Memory B cell (primary cell): ENCODE data around the gene PARN.
A peak's percentile ranks its signal among the peaks of the same experiment; 100 is the strongest.

Experiments used
- ATAC-seq: fragments of 150-1000 bp; cut with Tn5 transposase; 2 replicates; pipeline ENCODE4 v1.10.0; 2021; ENCODE audit warnings: low read depth, mild to moderate bottlenecking, moderate library complexity
- DNase-seq, 2 donors: peaks; one replicate each; pipeline ENCODE4 v3.0.0; 2022; ENCODE audit warnings: low spot score in 2 of 2
- H3K27ac Mint-ChIP-seq: one replicate; pipeline ENCODE4 v1.8.0; 2022; ENCODE audit warnings: mild to moderate bottlenecking, moderate library complexity, mixed read lengths
- H3K27me3 Mint-ChIP-seq: one replicate; pipeline ENCODE4 v1.8.0; 2022; ENCODE audit warnings: mixed read lengths
- H3K36me3 Mint-ChIP-seq: one replicate; pipeline ENCODE4 v1.8.0; 2022; ENCODE audit warnings: mild to moderate bottlenecking, mixed read lengths
- H3K4me1 Mint-ChIP-seq: one replicate; pipeline ENCODE4 v1.8.0; 2022; ENCODE audit warnings: mixed read lengths
- H3K4me3 Mint-ChIP-seq: one replicate; pipeline ENCODE4 v1.8.0; 2022; ENCODE audit warnings: mild to moderate bottlenecking, moderate library complexity, mixed read lengths
- H3K9me3 Mint-ChIP-seq: one replicate; pipeline ENCODE4 v1.8.0; 2022; ENCODE audit warnings: mixed read lengths

The PARN gene

DNA sequence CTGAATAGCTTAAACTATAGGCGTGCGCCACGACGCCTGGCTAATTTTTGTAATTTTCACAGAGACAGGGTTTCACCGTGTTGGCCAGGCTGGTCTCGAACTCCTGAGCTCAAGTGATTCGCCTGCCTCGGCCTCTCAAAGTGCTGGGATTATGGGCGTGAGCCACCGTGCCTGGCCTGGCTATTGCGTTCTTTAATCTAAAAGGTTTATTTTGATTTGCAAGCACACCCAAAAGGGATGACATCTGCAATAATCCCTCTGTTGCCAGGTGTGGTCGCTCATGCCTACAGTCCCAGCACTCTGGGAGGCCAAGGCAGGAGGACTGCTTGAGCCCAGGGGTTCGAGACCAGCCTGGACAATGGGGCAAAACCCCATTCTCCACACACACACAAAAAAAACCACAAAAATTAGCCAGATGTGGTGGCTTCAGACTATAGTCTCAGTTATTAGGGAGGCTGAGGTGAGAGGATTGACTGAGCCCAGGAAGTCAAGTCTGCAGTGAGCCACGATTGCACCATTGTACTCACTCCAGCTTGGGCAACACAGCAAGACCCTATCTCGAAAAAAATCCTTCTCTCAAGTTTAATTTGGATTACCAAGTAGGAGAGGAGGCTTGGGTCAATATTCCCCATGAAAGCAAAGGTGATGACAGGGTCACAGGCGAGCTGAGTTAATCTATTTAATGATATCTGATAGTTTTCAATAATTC lies 144.1 kb downstream of the PARN start:
- peaks cover 2% of the 10 kb centered on the region for H3K4me1 Mint-ChIP-seq
- no peaks in the 10 kb centered on the region for H3K9me3 Mint-ChIP-seq
- H3K4me3 Mint-ChIP-seq = no peak overlapping the region
- ATAC-seq (no peak), DNase-seq (no peak)
- peaks cover 24% of the 10 kb centered on the region for H3K36me3 Mint-ChIP-seq
- H3K27ac Mint-ChIP-seq = no peak overlapping the region
- no peaks in the 10 kb centered on the region for H3K27me3 Mint-ChIP-seq

- H3K36me3 Mint-ChIP-seq = peaks cover 30% of the 10 kb centered on the region
- DNase-seq = no peak
- H3K4me3 Mint-ChIP-seq = no peak overlapping the region
- no peaks in the 10 kb centered on the region for H3K27me3 Mint-ChIP-seq
- no peak overlapping the region for H3K27ac Mint-ChIP-seq
- H3K9me3 Mint-ChIP-seq = peaks cover 2% of the 10 kb centered on the region
- no peak for ATAC-seq
- H3K4me1 Mint-ChIP-seq = peaks cover 2% of the 10 kb centered on the region
Observed at GRCh38 chr16:14485121-14485551, 144.9 kb downstream of the PARN start.

DNA sequence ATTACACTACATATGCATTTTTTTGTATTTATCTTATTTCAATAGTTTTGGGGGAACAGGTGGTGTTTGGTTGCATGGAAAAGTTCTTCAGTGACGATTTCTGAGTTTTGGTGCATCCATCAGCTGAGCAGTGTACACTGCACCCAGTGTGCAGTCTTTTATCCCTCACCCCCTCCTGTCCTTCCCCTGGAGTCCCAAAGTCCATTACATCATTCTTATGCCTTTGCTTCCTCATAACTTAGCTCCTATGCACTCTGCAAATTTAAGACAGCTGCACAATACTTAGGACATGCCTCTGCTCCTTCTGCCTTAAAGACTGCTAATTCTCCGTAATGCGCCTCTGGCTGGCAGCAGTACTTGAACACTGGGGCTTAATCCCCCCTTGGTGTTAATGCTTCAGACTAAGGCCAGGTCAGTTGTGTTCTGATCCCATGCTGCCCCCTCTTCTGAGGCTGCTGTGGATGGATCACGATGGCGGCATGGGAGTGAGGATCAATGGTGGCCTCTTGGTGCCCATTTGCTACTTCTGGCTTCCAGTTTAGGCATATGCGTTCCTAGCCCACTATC lies 146.2 kb downstream of the PARN start:
- Mint-ChIP-seq H3K27ac (no peak overlapping the region), H3K9me3 (peaks cover 2% of the 10 kb centered on the region)
- ATAC-seq = no peak

DNA sequence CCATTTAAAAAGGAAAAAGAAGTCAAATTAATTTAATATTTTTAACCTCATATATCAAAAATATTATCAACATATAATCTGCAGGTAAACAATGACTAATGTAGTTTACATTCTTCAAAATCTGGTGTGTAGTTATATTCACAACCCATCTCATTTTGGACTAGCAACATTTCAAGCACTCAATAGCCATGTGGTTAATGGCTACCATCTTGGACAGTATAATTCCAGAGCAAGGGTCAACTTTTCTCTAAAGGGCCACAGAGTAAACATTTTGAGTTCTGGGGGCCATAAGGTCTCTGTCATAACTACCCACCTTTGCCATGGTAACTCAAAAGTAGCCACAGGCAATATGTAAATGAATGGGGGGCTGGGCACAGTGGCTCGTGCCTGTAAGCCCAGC lies 153.9 kb downstream of the PARN start:
- Mint-ChIP-seq H3K36me3 (peaks cover 48% of the 10 kb centered on the region), H3K27me3 (no peaks in the 10 kb centered on the region), H3K9me3 (peaks cover 2% of the 10 kb centered on the region), H3K4me3 (no peak overlapping the region), H3K4me1 (peaks cover 3% of the 10 kb centered on the region), H3K27ac (no peak overlapping the region)
- DNase-seq (no peak), ATAC-seq (no peak)

More for the DNA sequence above, 146.2 kb downstream of the PARN start:
- Mint-ChIP-seq H3K36me3 (peaks cover 36% of the 10 kb centered on the region), H3K27me3 (no peaks in the 10 kb centered on the region), H3K4me1 (peaks cover 1% of the 10 kb centered on the region), H3K4me3 (no peak overlapping the region)
- DNase-seq = no peak

DNA sequence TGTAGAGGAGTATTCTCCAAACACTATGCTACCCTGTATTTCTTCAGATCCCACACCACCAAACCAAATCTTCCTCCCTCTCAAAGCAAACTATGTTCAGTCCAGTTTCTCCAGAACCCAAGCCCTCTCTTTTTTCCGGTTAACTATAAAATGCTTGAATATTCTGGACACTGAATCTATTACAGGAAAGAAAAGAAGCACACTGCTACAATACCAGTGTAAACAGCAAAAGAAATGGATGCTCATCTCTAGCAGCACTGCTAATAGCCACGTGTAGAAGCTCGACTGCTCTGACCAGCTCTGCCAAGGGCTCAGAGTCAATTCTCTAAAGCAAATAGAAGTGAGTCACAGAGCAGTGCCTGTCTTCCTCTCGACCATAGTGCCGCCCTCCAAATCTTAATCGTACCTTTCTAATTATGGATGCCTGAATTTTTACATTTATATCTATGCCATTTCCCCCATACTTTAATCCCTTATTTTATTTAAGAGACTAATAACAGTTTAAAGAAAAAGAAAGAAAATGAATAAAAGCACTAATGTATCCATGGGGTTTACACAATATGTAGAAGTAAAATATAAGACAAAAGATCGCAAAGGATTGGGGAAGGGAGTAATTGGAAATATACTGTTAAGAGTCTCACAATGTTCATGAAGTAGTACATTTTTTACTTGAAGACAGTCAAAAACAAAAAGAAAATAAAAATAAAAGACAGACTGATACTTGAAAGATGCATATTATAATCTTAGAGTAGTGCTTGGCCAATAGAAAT lies 154.5 kb downstream of the PARN start:
- no peak overlapping the region for H3K27ac Mint-ChIP-seq
- H3K4me1 Mint-ChIP-seq = peaks cover 3% of the 10 kb centered on the region
- H3K36me3 Mint-ChIP-seq = peaks cover 44% of the 10 kb centered on the region
- DNase-seq = no peak
- no peak overlapping the region for H3K4me3 Mint-ChIP-seq
- H3K9me3 Mint-ChIP-seq = peaks cover 2% of the 10 kb centered on the region
- no peaks in the 10 kb centered on the region for H3K27me3 Mint-ChIP-seq
- ATAC-seq = no peak

- Mint-ChIP-seq H3K36me3 (peaks cover 32% of the 10 kb centered on the region), H3K27me3 (no peaks in the 10 kb centered on the region), H3K4me1 (peaks cover 3% of the 10 kb centered on the region), H3K9me3 (no peaks in the 10 kb centered on the region), H3K4me3 (no peak overlapping the region), H3K27ac (peak overlapping the region; percentile 19)
- no peak for DNase-seq
- no peak for ATAC-seq
Observed at GRCh38 chr16:14473488-14473887, 156.6 kb downstream of the PARN start.

DNA sequence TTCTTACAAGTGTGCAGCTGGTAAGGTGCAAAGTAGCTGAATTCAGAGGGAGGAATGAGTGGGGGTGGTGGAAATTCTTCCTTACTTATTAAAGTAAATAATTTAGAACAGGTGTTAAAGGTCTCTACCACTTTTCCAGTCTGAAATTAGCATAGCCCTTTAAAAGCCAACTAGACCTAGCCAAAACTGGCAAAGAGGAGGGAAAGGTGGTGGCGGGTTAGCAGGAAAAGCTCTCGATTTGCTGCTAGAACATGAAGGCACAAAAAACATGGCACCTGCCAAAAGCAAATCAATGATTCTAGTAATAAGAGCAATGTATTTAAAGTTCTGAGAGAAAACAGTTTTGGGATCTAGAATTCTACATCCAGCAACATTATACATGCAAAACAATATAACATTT lies 157.7 kb downstream of the PARN start:
- Mint-ChIP-seq H3K36me3 (peaks cover 33% of the 10 kb centered on the region), H3K4me1 (peaks cover 7% of the 10 kb centered on the region), H3K27me3 (no peaks in the 10 kb centered on the region), H3K4me3 (no peak overlapping the region), H3K27ac (no peak overlapping the region), H3K9me3 (no peaks in the 10 kb centered on the region)
- no peak for DNase-seq
- no peak for ATAC-seq

DNA sequence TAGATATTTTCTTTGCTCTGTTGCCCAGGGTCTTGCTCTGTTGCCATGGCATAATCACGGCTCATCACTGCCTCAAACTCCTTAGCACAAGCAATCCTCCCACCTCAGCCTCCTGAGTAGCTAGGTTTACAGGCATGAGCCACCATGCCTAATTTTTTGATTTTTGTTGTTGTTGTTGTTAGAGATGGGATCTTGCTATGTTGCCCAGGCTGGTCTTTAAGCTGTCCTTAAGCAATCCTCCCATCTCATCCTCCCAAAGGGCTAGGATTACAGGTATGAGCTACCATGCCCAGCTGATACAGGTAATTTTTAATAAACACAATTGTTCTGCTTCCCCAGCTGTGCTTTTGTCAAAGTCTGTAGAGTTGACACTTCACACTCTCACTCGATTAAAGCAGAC lies 159.3 kb downstream of the PARN start:
- peaks cover 7% of the 10 kb centered on the region for H3K4me1 Mint-ChIP-seq
- no peak overlapping the region for H3K4me3 Mint-ChIP-seq
- no peaks in the 10 kb centered on the region for H3K27me3 Mint-ChIP-seq
- H3K36me3 Mint-ChIP-seq = peaks cover 34% of the 10 kb centered on the region
- H3K27ac Mint-ChIP-seq = no peak overlapping the region
- ATAC-seq (no peak), DNase-seq (no peak)
- no peaks in the 10 kb centered on the region for H3K9me3 Mint-ChIP-seq

- Mint-ChIP-seq H3K4me3 (no peak overlapping the region), H3K27ac (no peak overlapping the region), H3K4me1 (peaks cover 8% of the 10 kb centered on the region), H3K27me3 (no peaks in the 10 kb centered on the region), H3K36me3 (peaks cover 48% of the 10 kb centered on the region), H3K9me3 (peaks cover 3% of the 10 kb centered on the region)
- ATAC-seq (no peak), DNase-seq (no peak)
Observed at GRCh38 chr16:14465799-14466198, 164.3 kb downstream of the PARN start.

GRCh38 chr16:14464796-14465195 lies 165.3 kb downstream of the PARN start:
- H3K27ac Mint-ChIP-seq = no peak overlapping the region
- no peak overlapping the region for H3K4me3 Mint-ChIP-seq
- H3K27me3 Mint-ChIP-seq = no peaks in the 10 kb centered on the region
- peaks cover 50% of the 10 kb centered on the region for H3K36me3 Mint-ChIP-seq
- DNase-seq = no peak
- peaks cover 8% of the 10 kb centered on the region for H3K4me1 Mint-ChIP-seq
- peaks cover 3% of the 10 kb centered on the region for H3K9me3 Mint-ChIP-seq
- ATAC-seq = no peak

GRCh38 chr16:14464192-14464591 lies 165.9 kb downstream of the PARN start:
- peaks cover 50% of the 10 kb centered on the region for H3K36me3 Mint-ChIP-seq
- H3K27me3 Mint-ChIP-seq = no peaks in the 10 kb centered on the region
- H3K27ac Mint-ChIP-seq = no peak overlapping the region
- no peak for ATAC-seq
- H3K4me3 Mint-ChIP-seq = no peak overlapping the region
- H3K4me1 Mint-ChIP-seq = peaks cover 8% of the 10 kb centered on the region
- DNase-seq = no peak
- peaks cover 3% of the 10 kb centered on the region for H3K9me3 Mint-ChIP-seq

GRCh38 chr16:14462811-14463210 lies 167.2 kb downstream of the PARN start:
- no peak overlapping the region for H3K4me3 Mint-ChIP-seq
- H3K27ac Mint-ChIP-seq = no peak overlapping the region
- peaks cover 3% of the 10 kb centered on the region for H3K9me3 Mint-ChIP-seq
- peaks cover 4% of the 10 kb centered on the region for H3K4me1 Mint-ChIP-seq
- ATAC-seq = no peak
- H3K27me3 Mint-ChIP-seq = no peaks in the 10 kb centered on the region
- no peak for DNase-seq
- H3K36me3 Mint-ChIP-seq = peaks cover 53% of the 10 kb centered on the region

GRCh38 chr16:14460726-14461125 lies 169.3 kb downstream of the PARN start:
- DNase-seq (no peak), ATAC-seq (no peak)
- Mint-ChIP-seq H3K4me3 (no peak overlapping the region), H3K27me3 (no peaks in the 10 kb centered on the region), H3K4me1 (peaks cover 5% of the 10 kb centered on the region), H3K36me3 (peaks cover 47% of the 10 kb centered on the region), H3K27ac (no peak overlapping the region), H3K9me3 (peaks cover 3% of the 10 kb centered on the region)

DNA sequence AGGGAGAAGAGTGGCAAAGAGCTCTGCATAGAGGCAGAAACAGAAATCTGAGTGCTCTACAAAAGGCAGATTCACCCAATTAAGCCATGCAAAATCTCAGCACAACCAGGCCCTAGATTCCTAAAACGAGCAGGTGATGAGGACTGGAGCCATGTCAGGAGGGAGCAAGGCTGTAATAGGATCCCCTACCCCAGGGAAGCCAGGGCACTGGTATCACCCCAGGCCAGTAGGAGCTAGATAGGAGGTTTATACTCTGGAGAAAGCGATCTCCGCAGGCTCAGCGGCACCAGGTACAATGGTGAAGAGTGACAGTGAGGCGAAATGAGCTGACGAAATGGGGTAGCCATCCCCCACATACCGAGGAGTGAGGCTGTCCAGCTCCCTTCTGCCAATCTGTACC lies 171.5 kb downstream of the PARN start:
- H3K27ac Mint-ChIP-seq = no peak overlapping the region
- no peaks in the 10 kb centered on the region for H3K27me3 Mint-ChIP-seq
- no peaks in the 10 kb centered on the region for H3K9me3 Mint-ChIP-seq
- ATAC-seq (no peak), DNase-seq (no peak)
- H3K4me3 Mint-ChIP-seq = no peak overlapping the region
- H3K4me1 Mint-ChIP-seq = peaks cover 6% of the 10 kb centered on the region
- peaks cover 33% of the 10 kb centered on the region for H3K36me3 Mint-ChIP-seq
